RPMI8226 (cell line): ENCODE data around the gene AMPD2.
A peak's percentile ranks its signal among the peaks of the same experiment; 100 is the strongest.

Experiments used
- DNase-seq: peaks from one replicate; pipeline ENCODE4 v3.0.0-alpha.2; 2015

AMPD2 gene

GRCh38 chr1:109631513-109632505 lies 12.2 kb downstream of the AMPD2 start:
- no peak for DNase-seq

GRCh38 chr1:109632671-109633346 lies 13.2 kb downstream of the AMPD2 start:
- DNase-seq = no peak

DNA sequence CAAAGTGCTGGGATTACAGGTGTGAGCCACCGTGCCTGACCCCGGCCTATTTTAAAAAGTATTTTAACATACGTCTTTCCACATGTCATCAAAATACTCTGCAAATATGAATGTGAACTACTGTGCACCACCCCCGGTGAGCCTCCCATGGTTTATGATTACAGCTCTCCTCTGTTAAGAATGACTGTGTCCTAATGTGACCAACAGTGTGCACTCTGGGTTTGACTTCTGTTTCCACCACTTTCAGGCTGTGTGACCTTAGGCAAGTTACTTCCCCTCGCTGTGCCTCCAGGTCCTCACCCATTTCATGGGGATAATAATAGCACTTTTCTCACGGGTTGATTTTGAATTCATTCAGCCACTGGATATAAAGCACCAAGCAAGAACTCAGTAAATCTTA lies 14.7 kb downstream of the AMPD2 start:
- DNase-seq = no peak

- DNase-seq = peak; percentile 25
Observed at GRCh38 chr1:109634771-109635750, 15.4 kb downstream of the AMPD2 start.

DNA sequence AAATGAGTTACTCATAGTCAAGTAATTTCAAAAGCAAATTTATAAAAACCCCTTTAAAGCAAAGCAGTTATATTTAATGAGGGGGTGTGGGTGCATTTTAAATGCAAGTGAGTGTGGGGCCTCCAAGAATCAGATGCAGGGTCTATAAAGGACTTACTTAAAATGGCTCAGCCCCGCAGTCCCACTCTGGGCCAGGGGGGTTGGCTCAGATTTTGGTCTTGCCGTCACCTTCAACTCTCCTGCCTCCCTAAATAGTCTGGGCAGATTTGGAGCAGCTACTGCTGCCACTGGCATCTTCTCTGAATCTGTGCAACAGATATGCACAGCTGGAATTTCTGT lies 16.2 kb downstream of the AMPD2 start:
- DNase-seq = no peak

- no peak for DNase-seq
Observed at GRCh38 chr1:109636201-109636952, 16.7 kb downstream of the AMPD2 start.

GRCh38 chr1:109637446-109637845 lies 17.8 kb downstream of the AMPD2 start:
- DNase-seq = no peak

DNA sequence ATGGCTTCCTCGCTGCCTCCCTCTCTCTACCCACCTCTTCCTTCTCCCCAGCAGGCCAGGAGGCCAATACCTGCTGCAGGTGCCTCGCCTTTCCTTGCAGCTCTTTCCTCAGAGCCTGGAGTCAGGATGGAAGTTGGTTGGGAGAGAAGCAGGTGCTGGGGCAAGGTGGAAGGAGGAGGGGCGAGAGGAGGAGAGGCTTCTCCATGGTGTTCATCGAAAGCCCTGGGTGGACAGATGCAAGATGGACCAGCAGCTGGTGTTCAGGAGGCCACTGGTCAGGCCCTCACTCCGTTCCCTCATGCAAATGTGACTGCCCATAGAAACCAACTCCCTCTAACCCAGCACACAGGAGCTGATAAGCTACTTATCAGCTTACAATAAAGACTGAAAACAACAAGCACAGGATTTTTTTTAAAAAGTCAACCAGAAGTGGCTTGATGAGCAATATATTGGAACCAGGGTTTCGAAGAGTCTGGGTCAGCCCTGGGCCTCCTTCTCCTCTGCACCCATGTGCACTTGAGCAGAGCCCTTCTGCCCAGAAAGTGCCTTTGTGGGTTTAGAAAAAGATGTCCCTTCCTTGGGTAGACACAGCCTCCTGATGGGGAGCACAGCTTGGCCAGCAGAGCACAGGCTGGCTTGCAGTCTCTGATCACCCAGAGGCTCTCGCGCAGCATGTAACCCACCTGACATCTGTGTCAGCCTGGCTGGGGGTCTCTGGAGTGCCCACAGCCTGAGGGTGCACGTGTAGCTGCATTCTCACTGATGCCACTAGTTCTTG lies 19.6 kb downstream of the AMPD2 start:
- no peak for DNase-seq

- DNase-seq = no peak
Observed at GRCh38 chr1:109639841-109640184, 20.2 kb downstream of the AMPD2 start.

DNA sequence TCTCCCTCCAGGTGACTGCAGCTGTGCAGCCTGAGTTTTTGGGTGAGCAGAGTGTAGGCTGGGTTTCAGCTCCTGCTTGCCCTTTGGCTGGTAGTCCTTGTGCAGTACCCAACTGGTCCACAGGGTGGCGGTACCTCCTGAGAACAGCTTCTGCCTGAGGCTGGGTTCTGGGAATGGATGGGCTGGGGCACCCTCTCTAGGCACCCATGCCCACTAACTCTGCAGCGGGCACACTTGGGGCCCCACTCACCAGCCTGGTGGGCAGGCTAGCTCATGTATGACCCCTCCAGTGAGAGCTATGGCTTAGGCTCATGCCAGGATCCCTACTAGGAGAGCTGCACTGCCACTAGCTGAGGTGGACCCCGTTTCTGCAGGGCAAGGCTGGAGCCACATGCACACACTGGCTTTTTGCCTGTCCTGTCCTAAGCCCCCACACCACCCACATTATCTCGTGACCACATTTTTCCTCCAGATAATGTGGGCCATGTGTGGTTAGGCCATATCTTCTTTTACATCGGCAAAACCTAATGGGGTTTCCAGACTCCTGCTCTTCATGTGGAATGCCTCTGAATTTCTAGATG lies 20.7 kb downstream of the AMPD2 start:
- DNase-seq = peak; percentile 72

GRCh38 chr1:109641078-109641740 lies 21.6 kb downstream of the AMPD2 start:
- no peak for DNase-seq

- no peak for DNase-seq
Observed at GRCh38 chr1:109641861-109642260, 22.2 kb downstream of the AMPD2 start.

GRCh38 chr1:109642626-109643025 lies 23.0 kb downstream of the AMPD2 start:
- no peak for DNase-seq

DNA sequence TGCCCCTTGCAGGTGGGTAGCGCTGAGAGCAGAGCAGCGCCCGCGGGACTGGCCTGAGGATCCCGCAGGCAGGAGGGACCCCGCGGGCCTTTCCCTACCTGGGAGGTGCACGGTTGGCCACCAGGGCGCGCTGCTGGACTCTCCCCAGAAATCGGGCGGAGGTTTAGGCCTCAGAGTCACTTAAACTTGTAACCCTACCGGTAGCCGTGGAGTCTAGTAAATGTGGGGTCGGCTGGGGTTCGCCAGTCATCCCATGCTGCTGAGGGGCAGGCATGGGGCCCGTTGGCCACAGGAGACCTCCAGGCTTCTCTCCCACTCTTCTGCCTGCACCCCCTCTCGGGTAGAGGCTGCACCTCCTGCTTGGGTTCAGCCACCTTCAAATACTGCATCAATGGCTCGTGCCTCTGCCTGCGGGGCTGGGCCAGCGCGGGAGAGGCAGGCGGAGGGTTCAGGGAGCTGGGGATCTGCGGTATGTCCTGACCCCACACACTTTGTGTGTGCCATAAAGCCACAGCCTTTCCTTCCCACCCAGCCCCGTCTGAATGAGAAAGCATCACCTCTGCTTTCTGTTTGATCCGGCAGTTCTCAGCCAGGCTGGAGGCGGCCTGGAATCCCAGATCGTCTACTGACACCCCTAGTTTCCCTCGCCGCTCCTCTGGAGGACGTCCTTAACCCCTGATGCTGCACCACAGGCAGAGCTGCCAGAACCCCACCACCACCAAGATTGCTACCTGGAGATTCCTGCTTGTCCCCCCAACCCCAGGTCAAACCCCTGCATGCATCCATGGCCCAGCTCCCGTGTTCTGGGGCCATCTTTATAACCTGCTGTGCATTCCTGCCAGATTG lies 24.0 kb downstream of the AMPD2 start:
- DNase-seq = peak; percentile 76

DNA sequence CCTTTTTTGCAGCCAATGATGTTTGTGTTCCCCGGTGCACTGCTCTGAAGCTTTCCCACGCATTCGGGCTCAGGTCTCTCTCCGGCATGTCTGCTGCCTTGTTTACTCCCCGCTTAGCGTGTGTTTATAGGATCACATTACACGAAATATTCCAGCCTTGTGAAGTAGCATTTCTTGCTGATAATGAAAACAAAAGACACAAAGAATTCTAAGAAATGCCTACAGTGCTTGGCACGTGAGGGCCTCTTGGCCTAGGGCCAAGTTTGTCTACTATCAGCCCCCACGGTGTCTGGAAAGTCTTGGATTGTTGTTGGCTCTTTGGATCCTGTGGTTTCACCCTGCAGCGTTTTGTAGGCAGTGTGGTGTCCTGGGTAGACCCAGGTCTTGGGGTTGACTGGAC lies 25.0 kb downstream of the AMPD2 start:
- DNase-seq = no peak

DNA sequence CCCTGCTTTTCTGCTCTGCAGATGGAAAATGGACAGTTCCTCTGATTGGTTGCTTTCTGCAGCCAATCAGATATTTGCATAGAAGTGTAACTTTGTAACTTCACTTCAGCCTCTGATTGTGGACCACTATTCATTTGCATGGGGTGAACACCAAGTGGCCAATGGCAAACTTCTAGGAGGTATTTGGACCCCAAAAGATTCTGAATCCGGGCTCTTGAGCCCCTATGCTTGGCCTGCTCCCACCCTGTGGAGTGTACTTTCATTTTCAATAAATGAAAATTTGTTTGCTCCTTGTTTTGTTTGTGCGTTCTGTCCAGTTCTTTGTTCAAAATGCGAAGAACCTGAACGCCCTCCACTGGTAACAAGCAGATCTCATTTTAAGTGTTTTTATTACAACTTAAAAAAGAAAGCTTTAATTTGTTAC lies 29.9 kb downstream of the AMPD2 start:
- peak; percentile 11 for DNase-seq

- DNase-seq = no peak
Observed at GRCh38 chr1:109650609-109651008, 31.0 kb downstream of the AMPD2 start.

DNA sequence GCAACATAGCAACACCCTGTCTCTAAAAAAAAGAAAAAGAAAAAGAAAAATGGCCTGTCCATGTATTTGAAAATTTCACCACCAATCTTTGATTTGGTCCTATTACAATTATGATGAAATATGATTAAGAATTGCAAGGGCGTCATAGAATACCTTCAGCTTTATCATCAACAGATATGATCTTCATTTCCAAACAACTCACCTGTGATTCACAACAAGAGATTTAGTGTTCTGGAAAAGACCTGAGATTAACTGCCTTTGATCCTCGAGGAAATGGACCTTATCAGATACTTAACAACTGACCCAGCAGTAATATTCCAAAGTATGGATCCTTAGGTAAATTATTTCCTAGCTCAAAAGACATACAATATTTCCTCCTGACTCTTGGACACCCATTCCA lies 32.8 kb downstream of the AMPD2 start:
- DNase-seq = no peak

DNA sequence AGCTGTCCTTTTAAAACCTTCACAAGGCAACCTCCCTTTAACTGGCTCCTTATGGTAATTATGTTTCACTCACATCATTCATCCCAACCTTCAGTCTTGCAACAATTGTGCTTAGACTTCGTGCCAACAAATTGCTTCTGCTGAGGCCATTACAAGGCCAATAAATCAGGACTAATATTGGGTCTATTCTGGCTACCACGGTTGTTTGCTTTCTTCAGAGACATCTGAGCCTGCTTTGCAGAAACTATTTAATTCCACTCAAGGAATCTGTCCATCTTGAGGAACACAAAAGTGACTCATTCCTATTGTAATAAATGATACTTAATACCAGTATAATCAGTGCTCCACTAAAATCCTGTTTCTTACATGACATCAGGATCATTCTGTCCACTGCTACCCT lies 33.7 kb downstream of the AMPD2 start:
- no peak for DNase-seq

- DNase-seq = no peak
Observed at GRCh38 chr1:109654519-109654918, 34.9 kb downstream of the AMPD2 start.
